Measurements from ENCODE around the gene STAT3. TPM values are rescaled to one million over a fixed set of nuclear protein-coding genes. Genes with fewer than 3 reads are reported as not detected.

The STAT3 gene
- total and polyA plus RNA-seq, 9 of the 15 experiments (the other 6 are each of a cell fraction or from before 2014, with no cell fraction given), result 90.0 to 179 (median 114) TPM

DNA sequence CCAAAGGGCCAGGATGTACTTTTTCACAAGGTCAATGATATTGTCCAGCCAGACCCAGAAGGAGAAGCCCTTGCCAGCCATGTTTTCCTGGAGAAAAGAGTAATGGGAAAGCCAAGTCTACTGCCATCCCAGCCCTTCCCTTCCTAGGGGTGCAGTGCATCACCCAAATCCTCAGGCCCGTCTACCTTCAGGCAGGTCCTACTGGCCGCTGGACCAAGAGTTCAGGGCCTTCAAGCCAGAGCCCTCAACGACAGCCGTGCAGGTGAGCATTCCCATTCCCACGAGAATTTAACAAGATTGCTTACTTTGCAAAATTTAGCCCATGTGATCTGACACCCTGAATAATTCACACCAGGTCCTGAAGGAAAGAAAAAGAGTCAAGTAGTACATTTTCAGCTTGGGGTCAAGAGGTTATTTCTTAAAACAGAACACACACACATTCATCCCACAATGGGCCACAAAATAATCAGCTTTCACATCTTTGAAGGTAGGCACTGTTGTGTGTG, 64.9 kb downstream of the STAT3 start (continued):
- TF ChIP-seq NR2C1 (IDR thresholded peaks at IDR 0.05) (no peak), NR2C1 (tag; IDR thresholded peaks at IDR 0.05) (no peak), FOXA3 (CRISPR knock-in tag; conservative IDR thresholded peaks at IDR 0.05 in 1 of 2, IDR thresholded peaks at IDR 0.05 in 1 of 2) (no peak), BCL6 (CRISPR knock-in tag; IDR thresholded peaks at IDR 0.05) (no peak), GABPB2 (CRISPR knock-in tag; conservative IDR thresholded peaks at IDR 0.05) (no peak), MAFG (tag; conservative IDR thresholded peaks at IDR 0.05) (peak; percentile 87), C11orf30 (IDR thresholded peaks at IDR 0.05; ENCODE audit: low read depth) (peak; percentile 92), XRCC5 (IDR thresholded peaks at IDR 0.05; ENCODE audit: low read depth, low read length) (no peak), ZNF316 (IDR thresholded peaks at IDR 0.05) (peak; percentile 96), MAFK (IDR thresholded peaks at IDR 0.05; ENCODE audit: low read length) (peak; percentile 89), MAFF (IDR thresholded peaks at IDR 0.05; ENCODE audit: low read length) (peak; percentile 89)
- TF ChIP-seq, protein P1, sequence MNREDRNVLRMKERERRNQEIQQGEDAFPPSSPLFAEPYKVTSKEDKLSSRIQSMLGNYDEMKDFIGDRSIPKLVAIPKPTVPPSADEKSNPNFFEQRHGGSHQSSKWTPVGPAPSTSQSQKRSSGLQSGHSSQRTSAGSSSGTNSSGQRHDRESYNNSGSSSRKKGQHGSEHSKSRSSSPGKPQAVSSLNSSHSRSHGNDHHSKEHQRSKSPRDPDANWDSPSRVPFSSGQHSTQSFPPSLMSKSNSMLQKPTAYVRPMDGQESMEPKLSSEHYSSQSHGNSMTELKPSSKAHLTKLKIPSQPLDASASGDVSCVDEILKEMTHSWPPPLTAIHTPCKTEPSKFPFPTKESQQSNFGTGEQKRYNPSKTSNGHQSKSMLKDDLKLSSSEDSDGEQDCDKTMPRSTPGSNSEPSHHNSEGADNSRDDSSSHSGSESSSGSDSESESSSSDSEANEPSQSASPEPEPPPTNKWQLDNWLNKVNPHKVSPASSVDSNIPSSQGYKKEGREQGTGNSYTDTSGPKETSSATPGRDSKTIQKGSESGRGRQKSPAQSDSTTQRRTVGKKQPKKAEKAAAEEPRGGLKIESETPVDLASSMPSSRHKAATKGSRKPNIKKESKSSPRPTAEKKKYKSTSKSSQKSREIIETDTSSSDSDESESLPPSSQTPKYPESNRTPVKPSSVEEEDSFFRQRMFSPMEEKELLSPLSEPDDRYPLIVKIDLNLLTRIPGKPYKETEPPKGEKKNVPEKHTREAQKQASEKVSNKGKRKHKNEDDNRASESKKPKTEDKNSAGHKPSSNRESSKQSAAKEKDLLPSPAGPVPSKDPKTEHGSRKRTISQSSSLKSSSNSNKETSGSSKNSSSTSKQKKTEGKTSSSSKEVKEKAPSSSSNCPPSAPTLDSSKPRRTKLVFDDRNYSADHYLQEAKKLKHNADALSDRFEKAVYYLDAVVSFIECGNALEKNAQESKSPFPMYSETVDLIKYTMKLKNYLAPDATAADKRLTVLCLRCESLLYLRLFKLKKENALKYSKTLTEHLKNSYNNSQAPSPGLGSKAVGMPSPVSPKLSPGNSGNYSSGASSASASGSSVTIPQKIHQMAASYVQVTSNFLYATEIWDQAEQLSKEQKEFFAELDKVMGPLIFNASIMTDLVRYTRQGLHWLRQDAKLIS (CRISPR knock-in tag; IDR thresholded peaks at IDR 0.05), result no peak
